GM18870 (cell line): ENCODE results near the gene LRRC71.
"Not testable (repeated sequence)": the region's sequence is repeated elsewhere in the genome, so short reads cannot be mapped to it uniquely, and the experiment has no call there.

Source experiments
- ATAC-seq: cut with Tn5 transposase; IDR thresholded peaks from one replicate; pipeline ENCODE4 v1.9.1; 2021; ENCODE audit warnings: moderate library complexity; ENCODE audit not compliant: unreplicated experiment

Gene LRRC71

GRCh38 chr1:156926695-156927094 is 6.3 kb downstream of the LRRC71 start:
- not testable (repeated sequence) for ATAC-seq

- ATAC-seq = no peak
These were observed 7.0 kb downstream of the LRRC71 start for GRCh38 chr1:156927215-156928042.

GRCh38 chr1:156928043-156928602 is 7.7 kb downstream of the LRRC71 start:
- no peak for ATAC-seq

GRCh38 chr1:156929596-156930238 is 9.3 kb downstream of the LRRC71 start:
- no peak for ATAC-seq

GRCh38 chr1:156930483-156930882 is 10.1 kb downstream of the LRRC71 start:
- ATAC-seq = no peak

GRCh38 chr1:156931211-156931952 is 10.9 kb downstream of the LRRC71 start:
- ATAC-seq = no peak

- no peak for ATAC-seq
These were observed 11.7 kb downstream of the LRRC71 start for GRCh38 chr1:156931974-156932710.

GRCh38 chr1:156933136-156933535 is 12.7 kb downstream of the LRRC71 start:
- ATAC-seq = no peak

GRCh38 chr1:156935505-156936128 is 15.2 kb downstream of the LRRC71 start:
- ATAC-seq = no peak

GRCh38 chr1:156936191-156936590 is 15.8 kb downstream of the LRRC71 start:
- no peak for ATAC-seq

- no peak for ATAC-seq
These were observed 16.3 kb downstream of the LRRC71 start for GRCh38 chr1:156936721-156937220.

- no peak for ATAC-seq
These were observed 17.5 kb downstream of the LRRC71 start for GRCh38 chr1:156937883-156938282.

GRCh38 chr1:156938813-156939212 is 18.4 kb downstream of the LRRC71 start:
- no peak for ATAC-seq

GRCh38 chr1:156939786-156940334 is 19.4 kb downstream of the LRRC71 start:
- ATAC-seq = no peak

GRCh38 chr1:156941675-156942074 is 21.2 kb downstream of the LRRC71 start:
- no peak for ATAC-seq

GRCh38 chr1:156942176-156942575 is 21.7 kb downstream of the LRRC71 start:
- no peak for ATAC-seq

- no peak for ATAC-seq
These were observed 22.1 kb downstream of the LRRC71 start for GRCh38 chr1:156942576-156942975.

GRCh38 chr1:156943756-156944155 is 23.3 kb downstream of the LRRC71 start:
- no peak for ATAC-seq

GRCh38 chr1:156944268-156944667 is 23.8 kb downstream of the LRRC71 start:
- ATAC-seq = no peak

GRCh38 chr1:156944848-156945247 is 24.4 kb downstream of the LRRC71 start:
- ATAC-seq = no peak
